HCT116 (cell line): ENCODE measurements around the gene GBP7. TPM values are rescaled to one million over a fixed set of nuclear protein-coding genes. Genes with fewer than 3 reads are reported as not detected.

ENCODE experiments used
- ATAC-seq: fragments of 200-7000 bp; cut with Tn5 transposase; 2 replicates; pipeline ENCODE4 v1.9.1; 2020; ENCODE audit warnings: mild to moderate bottlenecking, moderate library complexity
- BruUV-seq: library from RNA; stranded (reverse); fragments of 400-500 nt; replicated peaks from 2 replicates; lab custom pipeline; 2021; lab: Mats Ljungman, UMichigan
- CTCF ChIA-PET: fragments of 300-600 bp; sonication (Branson Sonifier 250); formaldehyde crosslinking; loops from one replicate; lab custom pipeline; 2021; ENCODE audit warnings: antibody characterized with exemption; lab: Charles Lee
- POLR2A ChIA-PET: fragments of 300-600, 350-600 bp; sonication (Branson Sonifier 250); formaldehyde crosslinking; loops from one replicate; lab custom pipeline; 2021; ENCODE audit warnings: antibody characterized with exemption; lab: Charles Lee
- RAD21 ChIA-PET, 2 experiments: fragments of 300-600 bp; sonication (Branson Sonifier 250); formaldehyde crosslinking; loops; one replicate each; lab custom pipeline; 2023; ENCODE audit warnings: low total read pairs in 2 of 2; ENCODE audit not compliant: uncharacterized antibody in 2 of 2, unreplicated experiment in 2 of 2, low non-redundant PET in 1 of 2; lab: Charles Lee
- DNase-seq: peaks from one replicate; pipeline ENCODE4 v3.0.0-alpha.2; 2010; ENCODE audit warnings: low read depth, low spot score
- H2AFZ ChIP-seq: fragments of 200-600 bp; shearing (Covaris generic), sonication (generic); 2 replicates; pipeline ENCODE4 v1.6.1; 2017; ENCODE audit warnings: low read depth, mixed run types, mixed read lengths, antibody characterized with exemption, low read length; ENCODE audit not compliant: poor library complexity, severe bottlenecking
- H3K27ac ChIP-seq: 2 replicates; pipeline ENCODE4 v1.5.1; 2012; ENCODE audit warnings: low read depth, low read length
- H3K27me3 ChIP-seq: fragments of 200-600 bp; sonication (generic); 2 replicates; pipeline ENCODE4 v1.6.1; 2016; ENCODE audit warnings: mixed run types, low read length, mixed read lengths; ENCODE audit not compliant: insufficient read depth
- H3K36me3 ChIP-seq, 2 experiments: fragments of 200-500 bp in 1 of 2; fragments of 200-600 bp in 1 of 2; sonication (Bioruptor generic) in 1 of 2; sonication (generic) in 1 of 2; 2 replicates each; pipeline versions ENCODE4 v1.5.1 to v1.6.1; 2014 to 2016; ENCODE audit warnings: low read length in 2 of 2, inconsistent platforms in 1 of 2, mixed read lengths in 1 of 2, mixed run types in 1 of 2; ENCODE audit not compliant: insufficient read depth in 2 of 2, control insufficient read depth in 1 of 2
- H3K4me1 ChIP-seq, 2 experiments: fragments of 200-600 bp in 1 of 2; sonication (generic) in 1 of 2; 2 replicates each; pipeline versions ENCODE4 v1.5.1 to v1.6.1; 2012 to 2017; ENCODE audit warnings: low read length in 2 of 2, inconsistent platforms in 1 of 2, mild to moderate bottlenecking in 1 of 2, mixed read lengths in 1 of 2, mixed run types in 1 of 2, moderate library complexity in 1 of 2; ENCODE audit not compliant: insufficient read depth in 2 of 2, control insufficient read depth in 1 of 2
- H3K4me2 ChIP-seq: fragments of 200-600 bp; sonication (generic); 2 replicates; pipeline ENCODE4 v1.6.1; 2017; ENCODE audit warnings: mixed run types, low read length, mixed read lengths
- H3K4me3 ChIP-seq, 2 experiments: fragments of 200-600 bp in 1 of 2; sonication (generic) in 1 of 2; replicated peaks in 1 of 2; 2 replicates each; pipeline ENCODE4 v1.5.1; 2011 to 2016; ENCODE audit warnings: low read length in 2 of 2, control low read depth in 1 of 2, low read depth in 1 of 2, mild to moderate bottlenecking in 1 of 2, mixed read lengths in 1 of 2, mixed run types in 1 of 2
- H3K79me2 ChIP-seq: fragments of 200-600 bp; sonication (generic); 2 replicates; pipeline ENCODE4 v1.6.1; 2017; ENCODE audit warnings: mild to moderate bottlenecking, mixed run types, low read length, moderate library complexity, mixed read lengths; ENCODE audit not compliant: insufficient read depth
- H3K9ac ChIP-seq: fragments of 200-600 bp; sonication (generic); 2 replicates; pipeline ENCODE4 v1.6.1; 2016; ENCODE audit warnings: low read length, mixed read lengths
- H3K9me2 ChIP-seq: fragments of 200-600 bp; sonication (generic), shearing (Covaris generic); 2 replicates; pipeline ENCODE4 v1.6.1; 2017; ENCODE audit warnings: mixed run types, mild to moderate bottlenecking, moderate library complexity; ENCODE audit not compliant: insufficient read depth
- H3K9me3 ChIP-seq, 2 experiments: fragments of 200-500 bp in 1 of 2; fragments of 200-600 bp in 1 of 2; sonication (Bioruptor generic) in 1 of 2; sonication (generic) in 1 of 2; 2 replicates each; pipeline ENCODE4 v1.6.1; 2014 to 2017; ENCODE audit warnings: low read length in 2 of 2, mixed read lengths in 2 of 2, inconsistent platforms in 1 of 2, low read depth in 1 of 2, mild to moderate bottlenecking in 1 of 2, mixed run types in 1 of 2, moderate library complexity in 1 of 2; ENCODE audit not compliant: control insufficient read depth in 1 of 2, insufficient read depth in 1 of 2
- H4K20me1 ChIP-seq: fragments of 200-600 bp; sonication (generic), shearing (Covaris generic); 2 replicates; pipeline ENCODE4 v1.6.1; 2017; ENCODE audit warnings: mixed run types, mild to moderate bottlenecking, moderate library complexity; ENCODE audit not compliant: insufficient read depth
- CBX3 ChIP-seq: IDR thresholded peaks from 2 replicates; pipeline ENCODE4 v1.6.1; 2012; ENCODE audit warnings: low read depth
- CEBPB ChIP-seq: IDR thresholded peaks from 2 replicates; pipeline ENCODE4 v1.6.1; 2012; ENCODE audit warnings: low read depth
- ELF1 ChIP-seq: IDR thresholded peaks from 2 replicates; pipeline ENCODE4 v1.6.1; 2012; ENCODE audit warnings: low read depth, borderline replicate concordance
- EZH2 ChIP-seq: fragments of 200-600 bp; sonication (generic); IDR thresholded peaks from 2 replicates; pipeline ENCODE4 v1.6.1; 2017; ENCODE audit warnings: antibody characterized with exemption, mixed run types
- SRF ChIP-seq: IDR thresholded peaks from 2 replicates; pipeline ENCODE4 v1.6.1; 2012; ENCODE audit warnings: low read depth
- TCF7L2 ChIP-seq: IDR thresholded peaks from 2 replicates; pipeline ENCODE4 v1.7.0; 2011; ENCODE audit warnings: borderline replicate concordance, inconsistent platforms; ENCODE audit not compliant: insufficient read depth, insufficient read length; ENCODE audit errors: extremely low read depth
- YY1 ChIP-seq: IDR thresholded peaks from 2 replicates; pipeline ENCODE4 v1.6.1; 2011; ENCODE audit warnings: low read length, low read depth, moderate library complexity, mild to moderate bottlenecking; ENCODE audit not compliant: insufficient replicate concordance; ENCODE audit errors: extremely low read depth
- intact Hi-C: fragments of 100-400 bp; cut with micrococcal nuclease; formaldehyde crosslinking; loops from 2 replicates; pipeline ENCODE4 v1.10.0; 2022
- total RNA-seq: library from RNA; stranded (reverse); gene quantifications from one replicate; pipeline ENCODE4 v1.2.1, GENCODE V29; 2021; ENCODE audit not compliant: unreplicated experiment
- TF ChIP-seq, protein P1 (sequence below), 3 experiments: fragments of 200-600 bp in 1 of 3; sonication (generic) in 1 of 3; IDR thresholded peaks in 2 of 3; conservative IDR thresholded peaks in 1 of 3; 2 replicates each; pipeline ENCODE4 v1.5.1; 2012 to 2017; ENCODE audit warnings: low read depth in 2 of 3, low read length in 2 of 3, antibody characterized with exemption in 1 of 3, borderline replicate concordance in 1 of 3, control low read depth in 1 of 3, mild to moderate bottlenecking in 1 of 3, mixed read lengths in 1 of 3, mixed run types in 1 of 3, moderate library complexity in 1 of 3; ENCODE audit not compliant: insufficient read depth in 1 of 3
- TF ChIP-seq, protein P2 (sequence below): IDR thresholded peaks from 2 replicates; pipeline ENCODE4 v1.6.1; 2012

Gene GBP7
- total RNA-seq, 1 experiment from 2014 or later, result not detected

DNA sequence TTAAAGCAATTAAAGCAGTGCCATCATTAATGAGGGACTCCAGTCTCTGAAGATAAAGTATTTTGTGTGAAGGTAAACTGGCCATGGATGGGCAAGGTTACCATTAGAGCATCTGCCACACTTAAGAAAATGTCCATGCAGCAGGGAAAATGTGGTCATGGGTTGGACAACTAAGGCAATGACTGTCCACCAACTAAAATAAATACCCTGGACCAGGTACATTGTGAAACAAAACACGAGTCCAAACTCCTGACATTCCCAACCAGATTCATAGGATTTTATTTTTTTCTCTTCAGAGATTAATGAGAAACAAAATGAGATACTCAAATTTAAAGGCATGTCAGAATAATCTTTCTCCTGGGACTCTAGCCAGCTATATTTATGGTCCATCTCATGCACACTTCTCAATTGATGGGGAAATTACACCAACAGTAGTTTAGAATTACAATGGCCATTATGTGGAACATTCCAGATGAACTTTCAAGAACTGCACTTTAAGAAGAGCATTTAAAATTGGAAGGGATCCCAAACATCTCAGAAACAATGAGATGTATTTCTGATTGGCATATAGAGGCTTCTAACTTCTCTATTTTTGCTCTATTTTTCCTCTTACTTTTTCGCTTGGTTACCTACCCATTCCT, 8.1 kb downstream of the GBP7 start:
- H4K20me1 ChIP-seq, result no peaks in the 10 kb centered on the region
- H3K9me2 ChIP-seq, result no peaks in the 10 kb centered on the region
- no peak overlapping the region for H3K9ac ChIP-seq
- TF ChIP-seq YY1 (no peak), TCF7L2 (no peak), CEBPB (no peak), SRF (no peak), EZH2 (no peak), ELF1 (no peak), CBX3 (no peak)
- TF ChIP-seq, protein P1, sequence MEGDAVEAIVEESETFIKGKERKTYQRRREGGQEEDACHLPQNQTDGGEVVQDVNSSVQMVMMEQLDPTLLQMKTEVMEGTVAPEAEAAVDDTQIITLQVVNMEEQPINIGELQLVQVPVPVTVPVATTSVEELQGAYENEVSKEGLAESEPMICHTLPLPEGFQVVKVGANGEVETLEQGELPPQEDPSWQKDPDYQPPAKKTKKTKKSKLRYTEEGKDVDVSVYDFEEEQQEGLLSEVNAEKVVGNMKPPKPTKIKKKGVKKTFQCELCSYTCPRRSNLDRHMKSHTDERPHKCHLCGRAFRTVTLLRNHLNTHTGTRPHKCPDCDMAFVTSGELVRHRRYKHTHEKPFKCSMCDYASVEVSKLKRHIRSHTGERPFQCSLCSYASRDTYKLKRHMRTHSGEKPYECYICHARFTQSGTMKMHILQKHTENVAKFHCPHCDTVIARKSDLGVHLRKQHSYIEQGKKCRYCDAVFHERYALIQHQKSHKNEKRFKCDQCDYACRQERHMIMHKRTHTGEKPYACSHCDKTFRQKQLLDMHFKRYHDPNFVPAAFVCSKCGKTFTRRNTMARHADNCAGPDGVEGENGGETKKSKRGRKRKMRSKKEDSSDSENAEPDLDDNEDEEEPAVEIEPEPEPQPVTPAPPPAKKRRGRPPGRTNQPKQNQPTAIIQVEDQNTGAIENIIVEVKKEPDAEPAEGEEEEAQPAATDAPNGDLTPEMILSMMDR (IDR thresholded peaks at IDR 0.05 in 2 of 3, conservative IDR thresholded peaks at IDR 0.05 in 1 of 3; ENCODE audit: borderline replicate concordance in 1 of 3, insufficient read depth in 1 of 3, low read depth in 2 of 3, low read length in 2 of 3), result no peak
- TF ChIP-seq, protein P2, sequence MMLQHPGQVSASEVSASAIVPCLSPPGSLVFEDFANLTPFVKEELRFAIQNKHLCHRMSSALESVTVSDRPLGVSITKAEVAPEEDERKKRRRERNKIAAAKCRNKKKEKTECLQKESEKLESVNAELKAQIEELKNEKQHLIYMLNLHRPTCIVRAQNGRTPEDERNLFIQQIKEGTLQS, result no peak
- TF ChIP-seq, all 23 proteins: peak for 0
- no TSS peak for BruUV-seq
- intact Hi-C loops, result no loop called here
- H3K27me3 ChIP-seq, result no peaks in the 10 kb centered on the region
- H3K4me3 ChIP-seq, result no peak overlapping the region
- no peaks in the 10 kb centered on the region for H3K4me1 ChIP-seq
- no peaks in the 10 kb centered on the region for H3K79me2 ChIP-seq
- ATAC-seq (no peak), DNase-seq (no peak)
- no peaks in the 10 kb centered on the region for H3K9me3 ChIP-seq
- no peak overlapping the region for H3K27ac ChIP-seq
- no peak overlapping the region for H2AFZ ChIP-seq
- ChIA-PET CTCF (no interaction called here), POLR2A (no interaction called here), RAD21 (no interaction called here)
- no peaks in the 10 kb centered on the region for H3K36me3 ChIP-seq
- H3K4me2 ChIP-seq, result no peak overlapping the region
